ENCODE measurements around the gene KAT6B.

KAT6B gene

DNA sequence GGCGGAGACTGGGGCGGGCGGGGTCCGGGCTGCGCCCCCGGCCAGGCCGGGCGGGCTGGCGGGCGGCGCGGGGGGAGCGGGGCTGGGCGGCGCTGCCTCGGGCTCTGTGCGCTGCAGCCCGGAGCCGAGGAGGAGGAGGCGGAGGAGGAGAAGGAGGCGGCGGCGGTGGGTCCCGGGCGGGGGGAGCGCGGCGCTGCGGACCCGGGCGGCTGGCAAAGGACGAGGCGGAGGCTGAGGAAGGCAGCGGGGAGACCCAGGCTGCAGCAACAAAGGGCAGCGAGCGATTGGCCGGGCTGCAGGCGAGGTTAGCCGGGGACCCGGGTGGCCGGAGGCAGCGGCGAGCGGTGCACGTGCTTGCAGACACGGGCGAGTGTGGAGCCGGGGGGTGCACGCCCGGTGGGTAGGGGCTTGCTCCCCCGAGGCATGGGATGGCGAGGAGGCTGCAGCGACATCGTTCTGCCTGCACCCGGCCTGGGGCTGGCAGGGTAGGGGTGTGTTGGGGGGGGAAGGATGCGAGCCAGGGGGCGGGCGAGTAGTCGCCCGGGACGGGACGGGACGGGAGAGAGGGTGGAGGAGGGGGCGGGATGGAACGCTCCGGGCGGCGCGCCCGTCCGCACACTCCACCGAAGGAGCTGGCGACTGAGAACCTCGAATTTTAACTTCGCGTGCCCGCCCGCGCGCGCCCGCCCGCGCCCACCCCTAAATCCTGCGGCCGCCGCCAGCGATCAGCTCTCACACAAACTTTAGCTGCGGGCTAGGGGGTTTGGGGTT, 844 bp upstream of the KAT6B start (continued):
- peak; percentile 72; the same call in 1 of the 2 replicates for TF ChIP-seq YY1 (tag by site-specific recombination; IDR thresholded peaks at IDR 0.05)
- TF ChIP-seq ZNF394 (tag by site-specific recombination; IDR thresholded peaks at IDR 0.05; ENCODE audit: borderline replicate concordance): peak; percentile 70; the same call in 1 of the 2 replicates
- TF ChIP-seq ZNF776 (tag by site-specific recombination; IDR thresholded peaks at IDR 0.05; ENCODE audit: borderline replicate concordance): no peak
- no peak for TF ChIP-seq ZNF416 (tag by site-specific recombination; IDR thresholded peaks at IDR 0.05)
- TF ChIP-seq ZNF302 (tag by site-specific recombination; IDR thresholded peaks at IDR 0.05; ENCODE audit: low read depth): no peak
- TF ChIP-seq BCL11A (tag by site-specific recombination; IDR thresholded peaks at IDR 0.05; ENCODE audit: low read depth): peak; percentile 96
- TF ChIP-seq, protein P1, sequence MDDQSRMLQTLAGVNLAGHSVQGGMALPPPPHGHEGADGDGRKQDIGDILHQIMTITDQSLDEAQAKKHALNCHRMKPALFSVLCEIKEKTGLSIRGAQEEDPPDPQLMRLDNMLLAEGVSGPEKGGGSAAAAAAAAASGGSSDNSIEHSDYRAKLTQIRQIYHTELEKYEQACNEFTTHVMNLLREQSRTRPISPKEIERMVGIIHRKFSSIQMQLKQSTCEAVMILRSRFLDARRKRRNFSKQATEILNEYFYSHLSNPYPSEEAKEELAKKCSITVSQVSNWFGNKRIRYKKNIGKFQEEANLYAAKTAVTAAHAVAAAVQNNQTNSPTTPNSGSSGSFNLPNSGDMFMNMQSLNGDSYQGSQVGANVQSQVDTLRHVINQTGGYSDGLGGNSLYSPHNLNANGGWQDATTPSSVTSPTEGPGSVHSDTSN (CRISPR knock-in tag; IDR thresholded peaks at IDR 0.05): peak; percentile 1; the same call in 1 of the 2 replicates
- peak; percentile 95 for TF ChIP-seq ZNF2 (tag by site-specific recombination; IDR thresholded peaks at IDR 0.05)
- peak; percentile 65; the same call in 1 of the 2 replicates for TF ChIP-seq ZBTB21 (tag by site-specific recombination; IDR thresholded peaks at IDR 0.05)
- TF ChIP-seq, protein P2, sequence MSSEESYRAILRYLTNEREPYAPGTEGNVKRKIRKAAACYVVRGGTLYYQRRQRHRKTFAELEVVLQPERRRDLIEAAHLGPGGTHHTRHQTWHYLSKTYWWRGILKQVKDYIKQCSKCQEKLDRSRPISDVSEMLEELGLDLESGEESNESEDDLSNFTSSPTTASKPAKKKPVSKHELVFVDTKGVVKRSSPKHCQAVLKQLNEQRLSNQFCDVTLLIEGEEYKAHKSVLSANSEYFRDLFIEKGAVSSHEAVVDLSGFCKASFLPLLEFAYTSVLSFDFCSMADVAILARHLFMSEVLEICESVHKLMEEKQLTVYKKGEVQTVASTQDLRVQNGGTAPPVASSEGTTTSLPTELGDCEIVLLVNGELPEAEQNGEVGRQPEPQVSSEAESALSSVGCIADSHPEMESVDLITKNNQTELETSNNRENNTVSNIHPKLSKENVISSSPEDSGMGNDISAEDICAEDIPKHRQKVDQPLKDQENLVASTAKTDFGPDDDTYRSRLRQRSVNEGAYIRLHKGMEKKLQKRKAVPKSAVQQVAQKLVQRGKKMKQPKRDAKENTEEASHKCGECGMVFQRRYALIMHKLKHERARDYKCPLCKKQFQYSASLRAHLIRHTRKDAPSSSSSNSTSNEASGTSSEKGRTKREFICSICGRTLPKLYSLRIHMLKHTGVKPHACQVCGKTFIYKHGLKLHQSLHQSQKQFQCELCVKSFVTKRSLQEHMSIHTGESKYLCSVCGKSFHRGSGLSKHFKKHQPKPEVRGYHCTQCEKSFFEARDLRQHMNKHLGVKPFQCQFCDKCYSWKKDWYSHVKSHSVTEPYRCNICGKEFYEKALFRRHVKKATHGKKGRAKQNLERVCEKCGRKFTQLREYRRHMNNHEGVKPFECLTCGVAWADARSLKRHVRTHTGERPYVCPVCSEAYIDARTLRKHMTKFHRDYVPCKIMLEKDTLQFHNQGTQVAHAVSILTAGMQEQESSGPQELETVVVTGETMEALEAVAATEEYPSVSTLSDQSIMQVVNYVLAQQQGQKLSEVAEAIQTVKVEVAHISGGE (tag by site-specific recombination; conservative IDR thresholded peaks at IDR 0.05; ENCODE audit: low read depth): peak; percentile 45; the same call in 1 of the 2 replicates
- TF ChIP-seq WT1 (tag by site-specific recombination; IDR thresholded peaks at IDR 0.05): peak; percentile 86
- no peak for TF ChIP-seq ZNF174 (tag by site-specific recombination; IDR thresholded peaks at IDR 0.05)
- no peak for TF ChIP-seq ZNF311 (tag by site-specific recombination; IDR thresholded peaks at IDR 0.05; ENCODE audit: borderline replicate concordance)
- TF ChIP-seq IKZF3 (tag by site-specific recombination; IDR thresholded peaks at IDR 0.05): peak; percentile 97
- TF ChIP-seq ZNF596 (tag by site-specific recombination; IDR thresholded peaks at IDR 0.05): peak; percentile 67
- no peak for TF ChIP-seq ZNF654 (tag by site-specific recombination; IDR thresholded peaks at IDR 0.05; ENCODE audit: low read depth)
- no peak for TF ChIP-seq ZNF37A (tag by site-specific recombination; IDR thresholded peaks at IDR 0.05)
- TF ChIP-seq, protein P3, sequence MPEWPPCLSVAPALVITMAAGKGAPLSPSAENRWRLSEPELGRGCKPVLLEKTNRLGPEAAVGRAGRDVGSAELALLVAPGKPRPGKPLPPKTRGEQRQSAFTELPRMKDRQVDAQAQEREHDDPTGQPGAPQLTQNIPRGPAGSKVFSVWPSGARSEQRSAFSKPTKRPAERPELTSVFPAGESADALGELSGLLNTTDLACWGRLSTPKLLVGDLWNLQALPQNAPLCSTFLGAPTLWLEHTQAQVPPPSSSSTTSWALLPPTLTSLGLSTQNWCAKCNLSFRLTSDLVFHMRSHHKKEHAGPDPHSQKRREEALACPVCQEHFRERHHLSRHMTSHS (tag by site-specific recombination; IDR thresholded peaks at IDR 0.05): peak; percentile 47; the same call in 1 of the 2 replicates
- TF ChIP-seq ZNF211 (tag by site-specific recombination; IDR thresholded peaks at IDR 0.05; ENCODE audit: low read depth): no peak
- TF ChIP-seq KLF7 (tag by site-specific recombination; IDR thresholded peaks at IDR 0.05; ENCODE audit: borderline replicate concordance): peak; percentile 98; the same call in 1 of the 2 replicates
- TF ChIP-seq ZNF521 (tag by site-specific recombination; IDR thresholded peaks at IDR 0.05): no peak
- no peak for TF ChIP-seq ZNF571 (tag by site-specific recombination; IDR thresholded peaks at IDR 0.05)
- peak; percentile 83; the same call in 1 of the 2 replicates for TF ChIP-seq ZNF629 (tag by site-specific recombination; IDR thresholded peaks at IDR 0.05)
- no peak for TF ChIP-seq HOXA7 (CRISPR knock-in tag; IDR thresholded peaks at IDR 0.05; ENCODE audit: borderline replicate concordance)
- peak; percentile 89 for TF ChIP-seq SP7 (tag by site-specific recombination; IDR thresholded peaks at IDR 0.05)
- TF ChIP-seq FEZF1 (tag by site-specific recombination; IDR thresholded peaks at IDR 0.05): peak; percentile 70
- no peak; the same call in 1 of the 2 replicates for TF ChIP-seq ZNF366 (tag by site-specific recombination; conservative IDR thresholded peaks at IDR 0.05)
- peak; percentile 78 for TF ChIP-seq ZNF660 (tag by site-specific recombination; IDR thresholded peaks at IDR 0.05)
- TF ChIP-seq, protein P4, sequence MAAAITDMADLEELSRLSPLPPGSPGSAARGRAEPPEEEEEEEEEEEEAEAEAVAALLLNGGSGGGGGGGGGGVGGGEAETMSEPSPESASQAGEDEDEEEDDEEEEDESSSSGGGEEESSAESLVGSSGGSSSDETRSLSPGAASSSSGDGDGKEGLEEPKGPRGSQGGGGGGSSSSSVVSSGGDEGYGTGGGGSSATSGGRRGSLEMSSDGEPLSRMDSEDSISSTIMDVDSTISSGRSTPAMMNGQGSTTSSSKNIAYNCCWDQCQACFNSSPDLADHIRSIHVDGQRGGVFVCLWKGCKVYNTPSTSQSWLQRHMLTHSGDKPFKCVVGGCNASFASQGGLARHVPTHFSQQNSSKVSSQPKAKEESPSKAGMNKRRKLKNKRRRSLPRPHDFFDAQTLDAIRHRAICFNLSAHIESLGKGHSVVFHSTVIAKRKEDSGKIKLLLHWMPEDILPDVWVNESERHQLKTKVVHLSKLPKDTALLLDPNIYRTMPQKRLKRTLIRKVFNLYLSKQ (tag by site-specific recombination; IDR thresholded peaks at IDR 0.05; ENCODE audit: borderline replicate concordance): peak; percentile 28; the same call in 1 of the 2 replicates
- TF ChIP-seq ZNF792 (tag by site-specific recombination; IDR thresholded peaks at IDR 0.05): peak; percentile 76
- TF ChIP-seq, protein P5, sequence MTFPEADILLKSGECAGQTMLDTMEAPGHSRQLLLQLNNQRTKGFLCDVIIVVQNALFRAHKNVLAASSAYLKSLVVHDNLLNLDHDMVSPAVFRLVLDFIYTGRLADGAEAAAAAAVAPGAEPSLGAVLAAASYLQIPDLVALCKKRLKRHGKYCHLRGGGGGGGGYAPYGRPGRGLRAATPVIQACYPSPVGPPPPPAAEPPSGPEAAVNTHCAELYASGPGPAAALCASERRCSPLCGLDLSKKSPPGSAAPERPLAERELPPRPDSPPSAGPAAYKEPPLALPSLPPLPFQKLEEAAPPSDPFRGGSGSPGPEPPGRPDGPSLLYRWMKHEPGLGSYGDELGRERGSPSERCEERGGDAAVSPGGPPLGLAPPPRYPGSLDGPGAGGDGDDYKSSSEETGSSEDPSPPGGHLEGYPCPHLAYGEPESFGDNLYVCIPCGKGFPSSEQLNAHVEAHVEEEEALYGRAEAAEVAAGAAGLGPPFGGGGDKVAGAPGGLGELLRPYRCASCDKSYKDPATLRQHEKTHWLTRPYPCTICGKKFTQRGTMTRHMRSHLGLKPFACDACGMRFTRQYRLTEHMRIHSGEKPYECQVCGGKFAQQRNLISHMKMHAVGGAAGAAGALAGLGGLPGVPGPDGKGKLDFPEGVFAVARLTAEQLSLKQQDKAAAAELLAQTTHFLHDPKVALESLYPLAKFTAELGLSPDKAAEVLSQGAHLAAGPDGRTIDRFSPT (tag by site-specific recombination; IDR thresholded peaks at IDR 0.05): peak; percentile 80

Data from HEK293 (cell line).